Measurements from ENCODE around the gene BTN3A1.

- no peak for TF ChIP-seq POLR2A (IDR thresholded peaks at IDR 0.05)
- TF ChIP-seq, protein P1, sequence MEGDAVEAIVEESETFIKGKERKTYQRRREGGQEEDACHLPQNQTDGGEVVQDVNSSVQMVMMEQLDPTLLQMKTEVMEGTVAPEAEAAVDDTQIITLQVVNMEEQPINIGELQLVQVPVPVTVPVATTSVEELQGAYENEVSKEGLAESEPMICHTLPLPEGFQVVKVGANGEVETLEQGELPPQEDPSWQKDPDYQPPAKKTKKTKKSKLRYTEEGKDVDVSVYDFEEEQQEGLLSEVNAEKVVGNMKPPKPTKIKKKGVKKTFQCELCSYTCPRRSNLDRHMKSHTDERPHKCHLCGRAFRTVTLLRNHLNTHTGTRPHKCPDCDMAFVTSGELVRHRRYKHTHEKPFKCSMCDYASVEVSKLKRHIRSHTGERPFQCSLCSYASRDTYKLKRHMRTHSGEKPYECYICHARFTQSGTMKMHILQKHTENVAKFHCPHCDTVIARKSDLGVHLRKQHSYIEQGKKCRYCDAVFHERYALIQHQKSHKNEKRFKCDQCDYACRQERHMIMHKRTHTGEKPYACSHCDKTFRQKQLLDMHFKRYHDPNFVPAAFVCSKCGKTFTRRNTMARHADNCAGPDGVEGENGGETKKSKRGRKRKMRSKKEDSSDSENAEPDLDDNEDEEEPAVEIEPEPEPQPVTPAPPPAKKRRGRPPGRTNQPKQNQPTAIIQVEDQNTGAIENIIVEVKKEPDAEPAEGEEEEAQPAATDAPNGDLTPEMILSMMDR (IDR thresholded peaks at IDR 0.05): no peak
Observed at GRCh38 chr6:26365633-26365995, 36.5 kb upstream of the BTN3A1 start.

Measured in stomach (tissue), 4 donors.